Breast epithelium (tissue), 4 donors: ENCODE measurements around the gene MCHR2. TPM values are rescaled to one million over a fixed set of nuclear protein-coding genes. Genes with fewer than 3 reads are reported as not detected.

Source experiments
- DNase-seq, 2 donors: peaks; one replicate each; pipeline ENCODE4 v3.0.0-alpha.2; 2019; ENCODE audit warnings: low spot score in 2 of 2
- H3K27ac ChIP-seq, 2 donors: fragments of 200-600 bp; sonication (generic) in 1 of 2; one replicate each; pipeline ENCODE4 v1.5.1; 2016 to 2019; ENCODE audit warnings: mild to moderate bottlenecking in 1 of 2
- H3K27me3 ChIP-seq, 2 donors: fragments of 200-600 bp; sonication (generic) in 1 of 2; one replicate each; pipeline versions ENCODE4 v1.5.1 to v1.6.0; 2017 to 2019; ENCODE audit warnings: control low read depth in 1 of 2, mild to moderate bottlenecking in 1 of 2
- H3K36me3 ChIP-seq: fragments of 200-600 bp; one replicate; pipeline ENCODE4 v1.5.1; 2019
- H3K4me1 ChIP-seq, 2 donors: fragments of 200-600 bp; sonication (generic); one replicate each; pipeline ENCODE4 v1.5.1; 2016 to 2019; ENCODE audit warnings: control low read depth in 1 of 2
- H3K4me3 ChIP-seq, 3 donors: fragments of 200-600 bp; sonication (generic); 1 replicate in 2 of 3; 2 replicates in 1 of 3; pipeline ENCODE4 v1.5.1; 2016 to 2019; ENCODE audit warnings: mild to moderate bottlenecking in 3 of 3, moderate library complexity in 2 of 3
- H3K9me3 ChIP-seq, 2 donors: fragments of 200-600 bp; sonication (generic) in 1 of 2; one replicate each; pipeline ENCODE4 v1.5.1; 2016 to 2019; ENCODE audit warnings: control low read depth in 1 of 2
- POLR2A ChIP-seq: fragments of 450-650 bp; IDR thresholded peaks from one replicate; pipeline ENCODE4 v1.6.1; 2016; ENCODE audit warnings: antibody characterized with exemption, mild to moderate bottlenecking, moderate library complexity
- POLR2AphosphoS5 ChIP-seq, 3 donors: sonication (generic); formaldehyde crosslinking; IDR thresholded peaks; one replicate each; pipeline ENCODE4 v1.6.1; 2017; ENCODE audit warnings: antibody characterized with exemption in 3 of 3
- intact Hi-C: fragments of 100-400 bp; cut with DNase I; formaldehyde crosslinking; loops from one replicate; pipeline ENCODE4 v1.15.1; 2023; ENCODE audit warnings: low total_unique reads
- total RNA-seq, 3 donors: library from RNA; depleted of rRNA; stranded (reverse); fragments of >200 nt; gene quantifications; one replicate each; pipeline ENCODE4 v1.1.0, GENCODE V29; 2016
- TF ChIP-seq, protein P1 (sequence below), 3 donors: fragments of 450-650 bp; IDR thresholded peaks; one replicate each; pipeline ENCODE4 v1.5.1; 2016 to 2017; ENCODE audit warnings: antibody characterized with exemption in 3 of 3, mild to moderate bottlenecking in 3 of 3, moderate library complexity in 3 of 3

The MCHR2 gene
- total RNA-seq, 3 donors from 2014 or later, result not detected

DNA sequence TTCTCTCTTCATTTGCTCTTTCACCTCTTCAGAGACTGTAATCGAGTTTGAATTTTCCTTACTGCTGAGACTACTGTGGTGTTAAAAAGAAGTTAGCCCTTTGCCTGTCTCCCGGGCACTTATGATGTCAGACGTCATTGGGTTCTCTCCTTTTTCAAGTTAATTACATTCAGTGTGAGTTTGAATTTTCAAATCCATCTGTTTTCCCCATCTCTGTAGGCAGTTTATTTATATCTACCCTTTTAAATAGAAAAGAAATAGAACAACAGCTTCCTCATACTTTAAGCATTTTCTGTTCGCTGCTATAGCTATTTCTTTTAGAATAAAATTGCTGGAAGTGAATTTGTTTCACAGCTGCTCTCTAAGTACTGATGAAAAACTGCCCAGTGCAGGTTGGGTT lies 81.4 kb downstream of the MCHR2 start:
- intact Hi-C loops, result no loop called here
- DNase-seq, result no peak
- H3K27ac ChIP-seq, result no peak overlapping the region

DNA sequence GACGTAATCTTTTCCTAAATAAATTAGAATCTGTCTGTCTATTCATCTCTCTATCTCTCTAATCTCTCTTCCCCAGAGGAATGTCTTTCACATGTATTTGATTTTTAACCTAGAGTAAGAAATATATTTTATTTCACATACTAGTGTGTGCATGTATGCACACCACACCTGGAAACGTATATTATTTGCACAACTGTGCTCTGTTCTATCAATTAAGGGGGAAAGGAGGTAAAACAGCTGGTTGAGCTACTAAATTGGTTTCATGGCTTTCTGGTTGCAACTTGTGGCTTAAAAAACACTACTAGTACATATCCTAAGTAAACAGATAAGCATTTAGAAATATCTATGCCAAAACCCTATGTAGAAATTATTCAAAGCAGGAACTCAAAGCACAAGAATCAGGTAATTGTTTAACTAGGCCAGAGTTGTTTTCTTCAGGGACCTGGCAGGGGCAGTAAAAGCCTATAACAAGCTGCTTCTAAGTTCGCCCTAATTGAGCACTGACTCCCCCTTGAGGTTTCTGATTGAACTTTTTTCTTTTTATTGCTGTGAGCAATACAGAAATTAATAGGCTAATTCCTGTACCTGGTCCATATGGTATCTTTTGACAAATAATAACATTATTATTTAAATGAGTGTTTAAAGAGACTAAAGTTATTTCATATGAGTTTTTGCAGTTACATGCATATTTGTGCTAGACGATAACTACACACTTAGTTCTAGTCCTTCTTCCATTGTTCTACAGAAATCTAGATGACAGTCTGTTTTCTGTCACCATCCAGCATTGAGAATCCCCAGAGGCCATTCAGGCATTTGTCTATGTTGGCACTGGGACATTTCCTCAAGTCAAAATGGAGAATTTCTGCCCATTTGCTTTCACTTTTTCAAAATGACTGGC lies 88.6 kb downstream of the MCHR2 start:
- no peaks in the 10 kb centered on the region for H3K36me3 ChIP-seq
- H3K27me3 ChIP-seq, result no peaks in the 10 kb centered on the region
- no peak for DNase-seq
- no peaks in the 10 kb centered on the region for H3K9me3 ChIP-seq
- no peak overlapping the region for H3K4me3 ChIP-seq
- intact Hi-C loops, result no loop called here
- no peak overlapping the region for H3K27ac ChIP-seq
- TF ChIP-seq, protein P1, sequence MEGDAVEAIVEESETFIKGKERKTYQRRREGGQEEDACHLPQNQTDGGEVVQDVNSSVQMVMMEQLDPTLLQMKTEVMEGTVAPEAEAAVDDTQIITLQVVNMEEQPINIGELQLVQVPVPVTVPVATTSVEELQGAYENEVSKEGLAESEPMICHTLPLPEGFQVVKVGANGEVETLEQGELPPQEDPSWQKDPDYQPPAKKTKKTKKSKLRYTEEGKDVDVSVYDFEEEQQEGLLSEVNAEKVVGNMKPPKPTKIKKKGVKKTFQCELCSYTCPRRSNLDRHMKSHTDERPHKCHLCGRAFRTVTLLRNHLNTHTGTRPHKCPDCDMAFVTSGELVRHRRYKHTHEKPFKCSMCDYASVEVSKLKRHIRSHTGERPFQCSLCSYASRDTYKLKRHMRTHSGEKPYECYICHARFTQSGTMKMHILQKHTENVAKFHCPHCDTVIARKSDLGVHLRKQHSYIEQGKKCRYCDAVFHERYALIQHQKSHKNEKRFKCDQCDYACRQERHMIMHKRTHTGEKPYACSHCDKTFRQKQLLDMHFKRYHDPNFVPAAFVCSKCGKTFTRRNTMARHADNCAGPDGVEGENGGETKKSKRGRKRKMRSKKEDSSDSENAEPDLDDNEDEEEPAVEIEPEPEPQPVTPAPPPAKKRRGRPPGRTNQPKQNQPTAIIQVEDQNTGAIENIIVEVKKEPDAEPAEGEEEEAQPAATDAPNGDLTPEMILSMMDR (IDR thresholded peaks at IDR 0.05), result peak in 1 of 3 donors; percentile 9
- no peak for TF ChIP-seq POLR2AphosphoS5 (IDR thresholded peaks at IDR 0.05)
- no peaks in the 10 kb centered on the region for H3K4me1 ChIP-seq

More for the DNA sequence above, 81.4 kb downstream of the MCHR2 start:
- Histone ChIP-seq H3K4me1 (no peaks in the 10 kb centered on the region), H3K27me3 (no peaks in the 10 kb centered on the region), H3K4me3 (no peak overlapping the region), H3K36me3 (no peaks in the 10 kb centered on the region), H3K9me3 (no peaks in the 10 kb centered on the region)
- TF ChIP-seq POLR2AphosphoS5 (IDR thresholded peaks at IDR 0.05) (no peak), POLR2A (no peak)
- TF ChIP-seq, protein P1 (IDR thresholded peaks at IDR 0.05), result no peak

DNA sequence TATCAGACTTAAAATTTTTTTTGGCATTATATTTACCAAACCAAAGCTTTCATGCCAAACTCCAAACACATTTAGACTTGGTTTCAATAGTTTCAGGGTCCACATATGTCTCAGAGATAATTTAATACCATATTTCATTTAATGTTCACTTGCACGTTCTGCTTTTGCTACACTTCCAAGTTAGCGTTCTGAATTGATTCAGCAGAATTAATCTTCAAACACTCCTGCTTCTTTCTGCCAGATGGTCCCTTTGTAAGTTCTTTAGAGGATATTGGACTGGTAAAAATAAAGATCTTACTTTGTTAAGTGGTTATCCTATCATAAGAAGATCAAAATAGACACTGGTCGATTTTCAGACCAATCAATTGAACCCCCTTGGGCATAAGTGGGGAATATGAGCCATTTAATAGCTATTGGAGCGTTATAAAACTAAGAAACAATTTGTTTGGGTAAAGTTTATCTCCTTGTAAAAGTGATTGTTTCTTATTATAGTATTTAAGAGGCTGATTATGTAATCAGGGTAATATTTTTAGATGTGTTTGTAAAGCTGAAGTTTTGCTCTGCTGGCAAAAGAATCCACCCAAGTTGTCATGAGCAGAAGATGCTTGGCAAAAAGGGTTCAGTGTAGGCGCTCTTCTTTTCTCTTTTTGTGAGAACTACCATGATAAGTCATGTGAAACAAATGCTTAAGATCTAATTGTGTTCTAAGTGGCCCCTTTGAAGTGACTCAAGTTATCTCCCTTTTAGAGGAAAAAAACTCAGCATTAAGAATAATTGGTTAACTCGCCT lies 92.2 kb downstream of the MCHR2 start:
- no peaks in the 10 kb centered on the region for H3K36me3 ChIP-seq

DNA sequence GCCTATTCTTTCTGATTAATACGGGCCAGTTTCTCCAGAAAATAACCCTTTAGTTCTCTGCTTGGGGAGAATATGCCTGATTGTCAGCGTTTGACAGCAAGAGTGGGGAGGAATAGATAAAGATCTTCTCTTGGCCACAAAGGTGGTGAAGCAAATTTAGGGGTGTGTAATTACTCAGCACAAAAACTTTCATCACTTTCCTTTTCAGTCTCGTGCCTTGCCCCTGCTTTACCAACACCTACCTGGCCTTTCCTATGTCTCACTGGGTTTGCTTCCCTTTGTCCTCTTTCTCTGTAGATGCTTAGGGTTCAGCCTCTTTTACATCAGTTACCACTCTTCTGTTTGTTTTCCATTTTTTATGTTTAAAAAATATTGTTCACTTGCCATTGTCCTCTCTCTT lies 99.2 kb downstream of the MCHR2 start:
- no peaks in the 10 kb centered on the region for H3K9me3 ChIP-seq
- intact Hi-C loops, result no loop called here
- DNase-seq, result no peak
- H3K27ac ChIP-seq, result no peak overlapping the region
- no peak overlapping the region for H3K4me3 ChIP-seq
- no peak for TF ChIP-seq POLR2AphosphoS5 (IDR thresholded peaks at IDR 0.05)
- TF ChIP-seq, protein P1 (IDR thresholded peaks at IDR 0.05), result no peak
- no peak for TF ChIP-seq POLR2A
- no peaks in the 10 kb centered on the region for H3K27me3 ChIP-seq
- no peaks in the 10 kb centered on the region for H3K4me1 ChIP-seq
- H3K36me3 ChIP-seq, result no peaks in the 10 kb centered on the region

More for the DNA sequence above, 92.2 kb downstream of the MCHR2 start:
- Histone ChIP-seq H3K27me3 (no peaks in the 10 kb centered on the region), H3K4me3 (no peak overlapping the region), H3K4me1 (no peaks in the 10 kb centered on the region), H3K9me3 (no peaks in the 10 kb centered on the region), H3K27ac (no peak overlapping the region)
- intact Hi-C loops, result loop anchor here (2.0 kb wide), 1 partner anchor 61 kb away; no protein-coding TSS in a partner anchor
- no peak for DNase-seq
- TF ChIP-seq, protein P1 (IDR thresholded peaks at IDR 0.05), result no peak
- no peak for TF ChIP-seq POLR2A
- no peak for TF ChIP-seq POLR2AphosphoS5 (IDR thresholded peaks at IDR 0.05)

DNA sequence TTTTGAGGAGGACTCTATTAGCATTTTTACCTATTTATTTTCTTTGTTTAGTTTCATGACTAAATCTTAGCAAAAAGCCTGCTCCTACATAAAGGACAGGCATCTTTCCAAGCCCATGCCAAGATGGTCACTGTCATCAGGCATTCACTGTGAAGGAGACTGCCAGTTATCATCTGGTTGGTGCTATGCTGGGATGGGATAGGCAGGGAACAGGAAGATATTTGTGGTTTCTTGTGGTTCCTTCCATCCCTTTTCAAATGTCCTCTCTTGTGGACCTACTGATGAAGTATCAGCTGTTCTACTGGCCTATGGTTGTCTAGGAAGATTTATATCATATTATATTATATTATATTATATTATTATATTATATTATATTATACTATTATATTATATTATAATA lies 107.0 kb downstream of the MCHR2 start:
- no peaks in the 10 kb centered on the region for H3K27me3 ChIP-seq
- H3K4me1 ChIP-seq, result no peaks in the 10 kb centered on the region
- H3K36me3 ChIP-seq, result no peaks in the 10 kb centered on the region
- H3K9me3 ChIP-seq, result no peaks in the 10 kb centered on the region
- intact Hi-C loops, result no loop called here
- no peak overlapping the region for H3K4me3 ChIP-seq
- no peak for DNase-seq
- no peak for TF ChIP-seq POLR2A
- no peak overlapping the region for H3K27ac ChIP-seq
